Measurements from ENCODE around the gene ARHGAP36. TPM values are rescaled to one million over a fixed set of nuclear protein-coding genes. Genes with fewer than 3 reads are reported as not detected.

Gene ARHGAP36
- total RNA-seq, 1 experiment from 2014 or later = not detected

GRCh38 chrX:131034063-131034462 is 24.1 kb upstream of the ARHGAP36 start:
- no peaks in the 10 kb centered on the region for H3K36me3 Mint-ChIP-seq (ENCODE audit: insufficient read depth, unreplicated experiment)
- CTCF ChIA-PET = no interaction called here
- DNase-seq = no peak
- TF ChIP-seq CTCF (IDR thresholded peaks at IDR 0.05; ENCODE audit: unreplicated experiment) = no peak
- no peaks in the 10 kb centered on the region for H3K4me1 Mint-ChIP-seq (ENCODE audit: low read depth, unreplicated experiment)
- no peak overlapping the region for H3K27ac Mint-ChIP-seq (ENCODE audit: unreplicated experiment)
- H3K9me3 Mint-ChIP-seq (ENCODE audit: low read depth, unreplicated experiment) = no peaks in the 10 kb centered on the region
- no TSS peak for BruUV-seq (replicated peaks)
- intact Hi-C loops (cut with micrococcal nuclease; ENCODE audit: unreplicated experiment) = no loop called here
- H3K4me3 Mint-ChIP-seq (ENCODE audit: low read depth, unreplicated experiment) = no peak overlapping the region
- peaks cover 7% of the 10 kb centered on the region for H3K27me3 Mint-ChIP-seq (ENCODE audit: unreplicated experiment)

GRCh38 chrX:131040781-131041180 is 17.4 kb upstream of the ARHGAP36 start:
- DNase-seq = no peak
- BruUV-seq (replicated peaks) = no TSS peak
- peaks cover 26% of the 10 kb centered on the region for H3K27me3 Mint-ChIP-seq (ENCODE audit: unreplicated experiment)

GRCh38 chrX:131041667-131042066 is 16.5 kb upstream of the ARHGAP36 start:
- Mint-ChIP-seq H3K27me3 (ENCODE audit: unreplicated experiment) (peaks cover 26% of the 10 kb centered on the region), H3K4me3 (ENCODE audit: low read depth, unreplicated experiment) (no peak overlapping the region), H3K36me3 (ENCODE audit: insufficient read depth, unreplicated experiment) (no peaks in the 10 kb centered on the region), H3K4me1 (ENCODE audit: low read depth, unreplicated experiment) (no peaks in the 10 kb centered on the region), H3K27ac (ENCODE audit: unreplicated experiment) (no peak overlapping the region), H3K9me3 (ENCODE audit: low read depth, unreplicated experiment) (peaks cover 3% of the 10 kb centered on the region)
- intact Hi-C loops (cut with micrococcal nuclease; ENCODE audit: unreplicated experiment) = no loop called here
- CTCF ChIA-PET = no interaction called here
- DNase-seq = no peak
- TF ChIP-seq CTCF (IDR thresholded peaks at IDR 0.05; ENCODE audit: unreplicated experiment) = no peak
- BruUV-seq (replicated peaks) = no TSS peak

More at GRCh38 chrX:131040781-131041180, 17.4 kb upstream of the ARHGAP36 start:
- no peak overlapping the region for H3K4me3 Mint-ChIP-seq (ENCODE audit: low read depth, unreplicated experiment)
- no peak for TF ChIP-seq CTCF (IDR thresholded peaks at IDR 0.05; ENCODE audit: unreplicated experiment)
- no peaks in the 10 kb centered on the region for H3K4me1 Mint-ChIP-seq (ENCODE audit: low read depth, unreplicated experiment)
- no peak overlapping the region for H3K27ac Mint-ChIP-seq (ENCODE audit: unreplicated experiment)
- H3K9me3 Mint-ChIP-seq (ENCODE audit: low read depth, unreplicated experiment) = peaks cover 3% of the 10 kb centered on the region
- intact Hi-C loops (cut with micrococcal nuclease; ENCODE audit: unreplicated experiment) = no loop called here
- CTCF ChIA-PET = no interaction called here
- no peaks in the 10 kb centered on the region for H3K36me3 Mint-ChIP-seq (ENCODE audit: insufficient read depth, unreplicated experiment)

GRCh38 chrX:131045726-131046125 is 12.4 kb upstream of the ARHGAP36 start:
- no peak for DNase-seq
- H3K27ac Mint-ChIP-seq (ENCODE audit: unreplicated experiment) = no peak overlapping the region
- peaks cover 39% of the 10 kb centered on the region for H3K27me3 Mint-ChIP-seq (ENCODE audit: unreplicated experiment)
- intact Hi-C loops (cut with micrococcal nuclease; ENCODE audit: unreplicated experiment) = no loop called here
- BruUV-seq (replicated peaks) = no TSS peak
- no peaks in the 10 kb centered on the region for H3K36me3 Mint-ChIP-seq (ENCODE audit: insufficient read depth, unreplicated experiment)
- TF ChIP-seq CTCF (IDR thresholded peaks at IDR 0.05; ENCODE audit: unreplicated experiment) = no peak
- CTCF ChIA-PET = no interaction called here
- H3K4me3 Mint-ChIP-seq (ENCODE audit: low read depth, unreplicated experiment) = no peak overlapping the region
- no peaks in the 10 kb centered on the region for H3K4me1 Mint-ChIP-seq (ENCODE audit: low read depth, unreplicated experiment)
- peaks cover 3% of the 10 kb centered on the region for H3K9me3 Mint-ChIP-seq (ENCODE audit: low read depth, unreplicated experiment)

Data from Calu3 (cell line).